ENCODE data around the gene RCBTB2. TPM values are rescaled to one million over a fixed set of nuclear protein-coding genes. Genes with fewer than 3 reads are reported as not detected.

Gene RCBTB2
- total RNA-seq, 2 experiments from 2014 or later: 1.6 to 2.2 TPM

DNA sequence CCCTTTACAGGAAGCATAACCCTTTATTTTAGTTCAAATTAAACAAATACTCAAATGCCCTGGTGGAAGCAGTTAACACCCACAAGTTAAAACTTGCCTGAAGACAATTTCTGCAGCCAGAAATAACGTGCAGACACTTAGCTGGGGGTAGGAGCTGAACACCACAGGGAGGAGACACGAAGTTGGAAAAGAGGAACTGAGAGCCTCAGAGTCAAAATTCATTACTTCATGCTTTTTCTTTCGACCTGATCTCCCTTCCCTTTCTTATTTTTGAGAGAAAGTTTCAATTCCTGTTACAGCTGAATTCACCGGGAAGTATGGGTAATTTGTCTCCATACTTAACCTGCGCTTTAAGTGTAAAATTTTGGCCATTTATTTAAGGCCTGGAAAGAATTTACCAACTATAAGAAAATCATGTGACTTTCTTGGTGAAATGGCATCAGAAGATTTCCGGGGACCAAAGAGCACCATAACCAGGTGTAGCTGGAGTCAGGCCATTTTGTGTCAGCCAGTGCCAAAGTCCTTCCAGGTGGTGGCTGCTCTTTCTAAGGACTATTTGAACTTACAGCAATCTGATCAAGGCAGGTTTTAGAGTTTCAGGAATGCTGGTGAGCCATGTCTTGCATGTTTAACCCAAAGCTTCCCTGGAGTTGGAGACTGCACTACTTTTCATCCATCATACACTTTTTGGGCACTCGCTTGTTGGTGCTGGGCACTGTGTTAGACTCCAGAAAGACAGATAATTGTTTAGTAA is 46.5 kb upstream of the RCBTB2 start:
- DNase-seq: no peak
- peaks cover 28% of the 10 kb centered on the region for H3K27me3 Mint-ChIP-seq
- H3K9me3 Mint-ChIP-seq: no peaks in the 10 kb centered on the region
- intact Hi-C loops (cut with micrococcal nuclease): no loop called here
- no peaks in the 10 kb centered on the region for H3K36me3 Mint-ChIP-seq (ENCODE audit: low read depth)
- peaks cover 4% of the 10 kb centered on the region for H3K4me1 Mint-ChIP-seq (ENCODE audit: low read depth)
- no peak overlapping the region for H3K27ac Mint-ChIP-seq
- no peak for TF ChIP-seq CTCF (IDR thresholded peaks at IDR 0.05)
- POLR2A ChIA-PET: interaction anchor here (0.7 to 1.3 kb wide), 2 partner anchors 87 to 251 kb away, joined by 3 read pairs; no protein-coding TSS in a partner anchor
- CTCF ChIA-PET: interaction anchor here (0.6 to 9.8 kb wide), 39 partner anchors 10 to 480 kb away, joined by 3 to 173 read pairs (median 4); partner anchors contain the start of gene LPAR6
- H3K4me3 Mint-ChIP-seq: no peak overlapping the region
- no peak for ATAC-seq

DNA sequence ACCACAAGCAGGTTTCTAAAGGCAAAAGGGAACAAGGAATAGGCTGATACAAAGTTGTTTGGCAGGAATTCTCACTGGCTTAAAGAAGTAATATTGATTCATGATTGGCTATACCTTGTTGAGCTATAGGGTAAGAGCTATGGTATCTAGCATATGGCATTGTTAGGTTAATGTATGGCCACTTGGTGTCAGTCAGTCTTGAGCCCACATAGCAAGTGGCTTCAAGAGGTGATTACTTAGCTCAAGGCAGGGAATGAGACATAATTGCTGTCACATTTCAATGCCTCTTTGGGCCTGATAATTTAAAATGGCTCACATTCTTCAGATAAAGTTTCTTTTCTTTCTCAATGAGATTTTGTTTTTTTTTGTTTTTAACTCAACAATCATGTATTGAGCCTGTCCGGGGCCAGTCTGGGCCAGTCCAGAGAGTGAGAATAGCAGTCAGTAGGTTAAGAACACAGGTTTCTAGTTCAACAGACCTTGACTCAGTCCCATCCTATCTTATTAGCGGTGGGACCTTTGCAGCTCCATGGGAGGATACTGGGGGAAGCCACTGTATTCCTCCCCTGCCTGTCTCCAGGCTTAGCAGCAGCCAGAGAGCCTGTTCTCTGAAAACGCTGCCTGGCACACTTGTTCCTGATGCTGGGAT is 45.8 kb upstream of the RCBTB2 start:
- peaks cover 5% of the 10 kb centered on the region for H3K4me1 Mint-ChIP-seq (ENCODE audit: low read depth)
- intact Hi-C loops (cut with micrococcal nuclease): no loop called here
- ChIA-PET POLR2A (interaction anchor here (0.7 kb wide), 2 partner anchors 87 to 329 kb away, joined by 3 to 5 read pairs; no protein-coding TSS in a partner anchor), CTCF (interaction anchor here (0.9 to 9.8 kb wide), 11 partner anchors 10 to 452 kb away, joined by 3 to 173 read pairs (median 7); no protein-coding TSS in a partner anchor)
- DNase-seq: no peak
- TF ChIP-seq CTCF (IDR thresholded peaks at IDR 0.05): no peak
- no peaks in the 10 kb centered on the region for H3K36me3 Mint-ChIP-seq (ENCODE audit: low read depth)
- H3K27ac Mint-ChIP-seq: no peak overlapping the region
- no peaks in the 10 kb centered on the region for H3K9me3 Mint-ChIP-seq
- H3K27me3 Mint-ChIP-seq: peaks cover 26% of the 10 kb centered on the region
- no peak for ATAC-seq
- H3K4me3 Mint-ChIP-seq: no peak overlapping the region

- ATAC-seq (no peak), DNase-seq (no peak)
- POLR2A ChIA-PET: interaction anchor here (1.2 kb wide), 1 partner anchor 11 kb away, joined by 4 read pairs; no protein-coding TSS in a partner anchor
- CTCF ChIA-PET: interaction anchor here (0.7 to 9.8 kb wide), 4 partner anchors 156 to 245 kb away, joined by 3 to 173 read pairs (median 4); no protein-coding TSS in a partner anchor
- no peak for TF ChIP-seq CTCF (IDR thresholded peaks at IDR 0.05)
- Mint-ChIP-seq H3K27ac (no peak overlapping the region), H3K27me3 (peaks cover 21% of the 10 kb centered on the region), H3K36me3 (ENCODE audit: low read depth) (no peaks in the 10 kb centered on the region), H3K4me3 (no peak overlapping the region), H3K4me1 (ENCODE audit: low read depth) (peaks cover 9% of the 10 kb centered on the region), H3K9me3 (no peaks in the 10 kb centered on the region)
- intact Hi-C loops (cut with micrococcal nuclease): no loop called here
Measured at GRCh38 chr13:48576448-48577010, 43.6 kb upstream of the RCBTB2 start.

DNA sequence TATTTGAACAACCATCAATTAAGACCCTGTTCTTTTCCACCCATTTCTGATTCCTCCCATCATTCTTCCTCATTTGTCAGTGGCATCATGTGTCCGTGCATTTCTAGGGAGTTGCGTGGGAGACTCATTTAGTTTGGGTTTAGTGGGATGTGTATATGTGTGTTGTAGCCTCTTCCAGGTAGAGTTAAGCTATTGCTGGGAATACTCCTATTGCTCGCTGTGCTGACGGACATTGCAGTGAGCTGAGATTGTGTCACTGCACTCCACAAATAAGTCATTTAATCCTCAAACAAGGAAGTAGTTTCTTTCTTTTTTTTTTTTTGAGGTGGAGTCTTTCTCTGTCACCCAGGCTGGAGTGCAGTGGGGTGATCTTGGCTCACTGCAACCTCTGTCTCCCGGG is 42.2 kb upstream of the RCBTB2 start:
- peaks cover 25% of the 10 kb centered on the region for H3K27me3 Mint-ChIP-seq
- POLR2A ChIA-PET: no interaction called here
- H3K36me3 Mint-ChIP-seq (ENCODE audit: low read depth): no peaks in the 10 kb centered on the region
- H3K4me1 Mint-ChIP-seq (ENCODE audit: low read depth): peaks cover 9% of the 10 kb centered on the region
- DNase-seq: no peak
- TF ChIP-seq CTCF (IDR thresholded peaks at IDR 0.05): no peak
- intact Hi-C loops (cut with micrococcal nuclease): no loop called here
- no peak overlapping the region for H3K27ac Mint-ChIP-seq
- H3K9me3 Mint-ChIP-seq: no peaks in the 10 kb centered on the region
- no peak for ATAC-seq
- no peak overlapping the region for H3K4me3 Mint-ChIP-seq
- CTCF ChIA-PET: interaction anchor here (0.7 to 0.9 kb wide), 3 partner anchors 43 to 241 kb away, joined by 3 read pairs; no protein-coding TSS in a partner anchor

Data from activated CD8-positive, alpha-beta T cell treated with anti-CD3 and anti-CD28 coated beads for 36 hours (primary cell).